Measurements from ENCODE around the gene CIC. TPM values are rescaled to one million over a fixed set of nuclear protein-coding genes. Genes with fewer than 3 reads are reported as not detected.

The CIC gene
- total RNA-seq, 2 donors from 2014 or later, result 40.5 to 61.0 TPM

DNA sequence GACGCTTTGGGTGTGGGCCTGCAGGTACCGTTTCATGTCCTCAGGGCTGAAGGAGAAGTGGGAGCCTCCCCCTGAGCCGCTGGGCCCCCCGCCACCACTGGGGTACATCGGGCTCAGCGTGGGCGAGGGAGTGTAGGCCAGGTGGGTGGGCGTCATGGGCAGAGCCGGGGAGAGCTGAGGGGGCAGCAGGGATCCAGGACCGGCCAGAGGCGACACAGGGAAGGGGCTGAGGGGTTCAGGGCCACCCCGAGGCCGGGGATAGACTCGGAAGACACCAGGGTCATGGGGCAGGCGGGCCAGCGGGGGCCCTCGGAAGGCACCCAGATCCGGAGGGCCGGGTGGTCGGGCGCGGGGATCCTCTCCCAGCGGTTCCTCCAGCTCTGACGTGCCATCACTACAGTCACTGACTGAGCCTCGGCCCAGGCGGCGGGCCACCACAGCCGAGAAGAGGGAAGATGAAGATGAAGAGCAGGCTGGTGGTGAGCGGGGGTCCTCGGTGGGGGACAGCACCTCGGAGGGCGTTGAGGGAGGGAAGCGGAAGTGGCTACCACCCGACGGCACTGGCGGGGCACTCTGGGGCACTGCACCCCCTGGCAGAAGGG, 19.8 kb upstream of the CIC start:
- DNase-seq, result no peak
- whole genome bisulfite sequencing, 2 donors, result 87 to 88% methylated on average over 34 to 35 of the region's 36 CpGs
- Histone ChIP-seq H3K36me3 (replicated peaks in 1 of 2; ENCODE audit: insufficient read depth in 1 of 2, low read depth in 2 of 2) (peaks cover 0 to 9% of the 10 kb centered on the region in 2 donors), H3K4me3 (no peak overlapping the region), H3K9me3 (no peaks in the 10 kb centered on the region), H3K27ac (peak overlapping the region in 1 of 4 donors; percentile 98), H3K4me1 (peaks cover 52% of the 10 kb centered on the region), H3K27me3 (no peaks in the 10 kb centered on the region)
- no peak for TF ChIP-seq POLR2A (IDR thresholded peaks at IDR 0.05)
- TF ChIP-seq, protein P1, sequence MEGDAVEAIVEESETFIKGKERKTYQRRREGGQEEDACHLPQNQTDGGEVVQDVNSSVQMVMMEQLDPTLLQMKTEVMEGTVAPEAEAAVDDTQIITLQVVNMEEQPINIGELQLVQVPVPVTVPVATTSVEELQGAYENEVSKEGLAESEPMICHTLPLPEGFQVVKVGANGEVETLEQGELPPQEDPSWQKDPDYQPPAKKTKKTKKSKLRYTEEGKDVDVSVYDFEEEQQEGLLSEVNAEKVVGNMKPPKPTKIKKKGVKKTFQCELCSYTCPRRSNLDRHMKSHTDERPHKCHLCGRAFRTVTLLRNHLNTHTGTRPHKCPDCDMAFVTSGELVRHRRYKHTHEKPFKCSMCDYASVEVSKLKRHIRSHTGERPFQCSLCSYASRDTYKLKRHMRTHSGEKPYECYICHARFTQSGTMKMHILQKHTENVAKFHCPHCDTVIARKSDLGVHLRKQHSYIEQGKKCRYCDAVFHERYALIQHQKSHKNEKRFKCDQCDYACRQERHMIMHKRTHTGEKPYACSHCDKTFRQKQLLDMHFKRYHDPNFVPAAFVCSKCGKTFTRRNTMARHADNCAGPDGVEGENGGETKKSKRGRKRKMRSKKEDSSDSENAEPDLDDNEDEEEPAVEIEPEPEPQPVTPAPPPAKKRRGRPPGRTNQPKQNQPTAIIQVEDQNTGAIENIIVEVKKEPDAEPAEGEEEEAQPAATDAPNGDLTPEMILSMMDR (IDR thresholded peaks at IDR 0.05), result no peak
- intact Hi-C loops (cut with DNase I), result loop anchor here (5.0 kb wide), 1 partner anchor 43 kb away; no protein-coding TSS in a partner anchor
- no peak for ATAC-seq

DNA sequence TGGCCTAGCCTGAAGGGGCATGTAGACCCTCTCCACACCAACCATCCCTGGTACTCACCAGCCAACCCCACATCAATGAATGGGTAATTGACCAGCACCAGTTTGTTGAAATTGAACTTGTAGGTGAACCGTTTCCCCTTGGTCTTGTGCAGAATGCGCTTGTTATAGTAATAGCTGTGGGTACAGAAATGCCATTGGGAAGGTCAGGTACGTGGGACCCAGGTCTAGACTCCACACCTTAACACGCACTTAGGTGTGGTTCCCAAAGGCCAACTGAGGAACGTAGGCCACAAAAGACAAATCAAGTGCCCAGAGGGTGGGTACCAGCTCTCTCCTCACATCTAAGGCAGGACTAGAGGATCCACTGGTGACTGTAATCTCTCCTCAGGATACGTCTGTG, 19.3 kb upstream of the CIC start:
- Histone ChIP-seq H3K9me3 (no peaks in the 10 kb centered on the region), H3K36me3 (replicated peaks in 1 of 2; ENCODE audit: insufficient read depth in 1 of 2, low read depth in 2 of 2) (peaks cover 0 to 9% of the 10 kb centered on the region in 2 donors), H3K27ac (peak overlapping the region in 1 of 4 donors; percentile 98), H3K4me3 (no peak overlapping the region), H3K4me1 (peaks cover 52% of the 10 kb centered on the region), H3K27me3 (no peaks in the 10 kb centered on the region)
- ATAC-seq (no peak), DNase-seq (no peak)
- intact Hi-C loops (cut with DNase I), result loop anchor here (5.0 kb wide), 1 partner anchor 43 kb away; no protein-coding TSS in a partner anchor
- TF ChIP-seq POLR2A (IDR thresholded peaks at IDR 0.05), result no peak
- TF ChIP-seq, protein P1 (IDR thresholded peaks at IDR 0.05), result no peak
- 68 to 96% methylated on average over 6 of the region's 6 CpGs for WGBS, 2 donors

DNA sequence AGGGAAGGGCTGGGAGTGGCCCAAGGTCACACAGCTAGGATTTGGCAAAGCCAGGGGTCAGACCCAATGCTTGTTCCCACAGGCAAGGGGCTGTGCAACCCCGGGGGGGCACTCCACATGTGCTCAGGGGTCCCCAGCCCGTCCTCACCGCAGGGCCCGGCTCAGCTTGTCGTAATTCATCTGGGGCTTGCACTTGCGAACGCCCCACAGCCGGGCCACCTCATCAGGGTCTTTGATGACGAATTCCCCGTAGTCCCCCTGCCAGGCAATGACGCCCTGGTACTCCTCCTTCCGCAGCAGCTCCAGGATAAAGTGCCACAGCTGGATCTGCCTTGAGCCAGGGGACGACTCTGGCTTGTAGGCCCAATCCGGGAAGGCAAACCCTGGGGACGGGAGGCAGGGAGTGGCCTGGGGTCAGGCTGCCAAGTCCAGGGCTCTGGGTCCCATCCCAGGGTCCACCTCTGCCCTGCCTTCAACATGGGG, 18.8 kb upstream of the CIC start:
- WGBS, 2 donors, result 62 to 85% methylated on average over 4 to 11 of the region's 15 CpGs

DNA sequence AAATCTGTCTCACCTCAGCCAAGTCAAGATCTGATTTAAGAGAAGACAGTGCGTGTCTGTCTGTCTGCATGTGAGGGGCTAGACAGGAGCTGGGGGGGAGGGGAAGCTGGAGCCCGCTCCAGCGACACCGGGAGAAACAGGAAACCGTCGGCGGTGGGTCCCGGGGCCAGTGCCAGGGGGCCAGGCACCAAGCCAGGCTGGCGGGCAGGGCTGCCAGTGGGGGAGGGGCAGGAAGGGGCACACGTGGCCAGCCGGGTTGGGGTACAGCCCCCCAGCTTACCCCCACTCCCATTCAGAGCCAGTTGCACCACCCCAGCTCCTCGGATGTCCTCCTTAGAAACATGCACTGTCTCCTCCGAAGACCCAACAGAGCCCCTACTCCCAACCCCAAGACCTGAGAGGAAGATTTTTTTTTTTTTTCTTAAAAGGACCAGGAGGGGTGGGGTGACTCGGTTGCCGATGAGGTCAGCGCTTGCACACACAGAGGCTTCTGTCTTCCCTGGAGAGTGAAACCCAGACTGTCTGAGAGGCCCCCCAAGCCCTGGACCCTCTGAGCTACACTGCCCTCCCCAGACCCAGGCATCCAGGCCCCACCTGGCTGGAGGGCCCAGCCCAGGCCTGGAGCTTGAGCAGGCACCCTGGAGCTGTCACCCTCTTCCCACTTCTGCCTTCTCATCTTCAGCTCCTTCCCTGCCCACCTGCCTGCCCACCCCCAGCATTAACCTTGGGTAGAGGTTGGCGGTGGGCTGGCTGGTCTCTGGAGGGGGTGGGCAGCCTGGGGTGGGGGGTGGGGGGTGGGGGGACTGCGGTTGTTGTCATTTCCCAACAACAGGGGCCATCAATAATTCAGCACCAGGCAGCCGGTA, 18.2 kb upstream of the CIC start:
- WGBS, 2 donors, result 25 to 42% methylated on average over 16 to 19 of the region's 19 CpGs
- TF ChIP-seq POLR2A (IDR thresholded peaks at IDR 0.05), result no peak
- TF ChIP-seq, protein P1 (IDR thresholded peaks at IDR 0.05), result no peak
- intact Hi-C loops (cut with DNase I), result no loop called here
- Histone ChIP-seq H3K27ac (peak overlapping the region; percentile 50 to 98 (median 96)), H3K4me1 (peaks cover 47% of the 10 kb centered on the region), H3K4me3 (no peak overlapping the region), H3K36me3 (replicated peaks in 1 of 2; ENCODE audit: insufficient read depth in 1 of 2, low read depth in 2 of 2) (peaks cover 0 to 9% of the 10 kb centered on the region in 2 donors), H3K27me3 (no peaks in the 10 kb centered on the region), H3K9me3 (no peaks in the 10 kb centered on the region)
- no peak for ATAC-seq
- peak in 2 of 4 donors; percentile 30 to 36 for DNase-seq

More for the DNA sequence above, 18.8 kb upstream of the CIC start:
- Histone ChIP-seq H3K4me1 (peaks cover 48% of the 10 kb centered on the region), H3K9me3 (no peaks in the 10 kb centered on the region), H3K27ac (peak overlapping the region; percentile 45 to 98 (median 96)), H3K36me3 (replicated peaks in 1 of 2; ENCODE audit: insufficient read depth in 1 of 2, low read depth in 2 of 2) (peaks cover 0 to 9% of the 10 kb centered on the region in 2 donors), H3K27me3 (no peaks in the 10 kb centered on the region), H3K4me3 (no peak overlapping the region)
- no peak for ATAC-seq
- no peak for DNase-seq
- TF ChIP-seq, protein P1 (IDR thresholded peaks at IDR 0.05), result no peak
- TF ChIP-seq POLR2A (IDR thresholded peaks at IDR 0.05), result no peak
- intact Hi-C loops (cut with DNase I), result no loop called here

Data from body of pancreas (tissue), 4 donors.